ENCODE measurements around the gene PLCB3. TPM values are rescaled to one million over a fixed set of nuclear protein-coding genes. Genes with fewer than 3 reads are reported as not detected.

PLCB3 gene
- polyA plus RNA-seq, 1 donor from 2014 or later: 2.1 TPM

DNA sequence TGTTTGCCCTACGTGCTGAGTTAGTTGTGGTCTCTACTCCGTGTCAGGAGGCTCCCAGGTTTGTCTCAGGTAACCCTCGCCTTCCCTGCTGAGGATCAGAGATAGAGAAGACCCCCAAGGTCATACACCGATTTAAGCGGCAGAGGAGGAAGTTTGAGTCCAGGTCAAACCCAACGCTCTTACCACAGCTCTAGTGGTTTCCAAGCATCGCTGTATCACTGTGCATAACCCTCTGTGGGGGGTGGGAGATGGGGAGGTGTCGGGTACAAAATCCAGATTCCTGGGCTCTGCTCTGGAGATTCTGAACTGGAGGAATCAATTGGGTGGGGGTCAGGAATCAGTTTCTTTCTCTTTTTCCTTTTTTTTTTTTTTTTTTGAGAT is 20.4 kb upstream of the PLCB3 start:
- Histone ChIP-seq H3K9me2 (ENCODE audit: insufficient read depth, low read length) (no peaks in the 10 kb centered on the region), H3K9me3 (ENCODE audit: low read length) (no peaks in the 10 kb centered on the region), H3K36me3 (ENCODE audit: insufficient read depth, low read length) (no peaks in the 10 kb centered on the region), H3F3A (ENCODE audit: insufficient read depth, low read length, poor library complexity, severe bottlenecking) (no peaks in the 10 kb centered on the region), H3K27me3 (ENCODE audit: insufficient read depth, low read depth, low read length) (peaks cover 8% of the 10 kb centered on the region), H3K27ac (ENCODE audit: low read length) (peak overlapping the region; percentile 88), H3K79me2 (replicated peaks; ENCODE audit: insufficient read depth, low read length) (peaks cover 4% of the 10 kb centered on the region), H2AFZ (ENCODE audit: low read depth, low read length) (peak overlapping the region; percentile 72), H4K20me1 (ENCODE audit: insufficient read depth) (no peaks in the 10 kb centered on the region), H3K4me3 (ENCODE audit: low read length) (peak overlapping the region; percentile 94), H3K4me2 (ENCODE audit: low read length) (peak overlapping the region; percentile 54), H3K9ac (ENCODE audit: low read length) (peak overlapping the region; percentile 88)
- TF ChIP-seq RAD21 (conservative IDR thresholded peaks at IDR 0.05): no peak
- TF ChIP-seq TAF1 (IDR thresholded peaks at IDR 0.05; ENCODE audit: low read depth): no peak
- TF ChIP-seq, protein P1, sequence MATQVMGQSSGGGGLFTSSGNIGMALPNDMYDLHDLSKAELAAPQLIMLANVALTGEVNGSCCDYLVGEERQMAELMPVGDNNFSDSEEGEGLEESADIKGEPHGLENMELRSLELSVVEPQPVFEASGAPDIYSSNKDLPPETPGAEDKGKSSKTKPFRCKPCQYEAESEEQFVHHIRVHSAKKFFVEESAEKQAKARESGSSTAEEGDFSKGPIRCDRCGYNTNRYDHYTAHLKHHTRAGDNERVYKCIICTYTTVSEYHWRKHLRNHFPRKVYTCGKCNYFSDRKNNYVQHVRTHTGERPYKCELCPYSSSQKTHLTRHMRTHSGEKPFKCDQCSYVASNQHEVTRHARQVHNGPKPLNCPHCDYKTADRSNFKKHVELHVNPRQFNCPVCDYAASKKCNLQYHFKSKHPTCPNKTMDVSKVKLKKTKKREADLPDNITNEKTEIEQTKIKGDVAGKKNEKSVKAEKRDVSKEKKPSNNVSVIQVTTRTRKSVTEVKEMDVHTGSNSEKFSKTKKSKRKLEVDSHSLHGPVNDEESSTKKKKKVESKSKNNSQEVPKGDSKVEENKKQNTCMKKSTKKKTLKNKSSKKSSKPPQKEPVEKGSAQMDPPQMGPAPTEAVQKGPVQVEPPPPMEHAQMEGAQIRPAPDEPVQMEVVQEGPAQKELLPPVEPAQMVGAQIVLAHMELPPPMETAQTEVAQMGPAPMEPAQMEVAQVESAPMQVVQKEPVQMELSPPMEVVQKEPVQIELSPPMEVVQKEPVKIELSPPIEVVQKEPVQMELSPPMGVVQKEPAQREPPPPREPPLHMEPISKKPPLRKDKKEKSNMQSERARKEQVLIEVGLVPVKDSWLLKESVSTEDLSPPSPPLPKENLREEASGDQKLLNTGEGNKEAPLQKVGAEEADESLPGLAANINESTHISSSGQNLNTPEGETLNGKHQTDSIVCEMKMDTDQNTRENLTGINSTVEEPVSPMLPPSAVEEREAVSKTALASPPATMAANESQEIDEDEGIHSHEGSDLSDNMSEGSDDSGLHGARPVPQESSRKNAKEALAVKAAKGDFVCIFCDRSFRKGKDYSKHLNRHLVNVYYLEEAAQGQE (IDR thresholded peaks at IDR 0.05; ENCODE audit: borderline replicate concordance): no peak
- TF ChIP-seq SMC3 (conservative IDR thresholded peaks at IDR 0.05; ENCODE audit: poor library complexity): no peak
- no peak for TF ChIP-seq EZH2 (IDR thresholded peaks at IDR 0.05; ENCODE audit: borderline replicate concordance, insufficient read depth, low read length, poor library complexity, severe bottlenecking)
- no peak for TF ChIP-seq MXI1 (conservative IDR thresholded peaks at IDR 0.05; ENCODE audit: poor library complexity, severe bottlenecking)
- TF ChIP-seq EP300 (conservative IDR thresholded peaks at IDR 0.05; ENCODE audit: poor library complexity, severe bottlenecking): no peak
- TF ChIP-seq POLR2AphosphoS5 (IDR thresholded peaks at IDR 0.05): no peak
- TF ChIP-seq, protein P2, sequence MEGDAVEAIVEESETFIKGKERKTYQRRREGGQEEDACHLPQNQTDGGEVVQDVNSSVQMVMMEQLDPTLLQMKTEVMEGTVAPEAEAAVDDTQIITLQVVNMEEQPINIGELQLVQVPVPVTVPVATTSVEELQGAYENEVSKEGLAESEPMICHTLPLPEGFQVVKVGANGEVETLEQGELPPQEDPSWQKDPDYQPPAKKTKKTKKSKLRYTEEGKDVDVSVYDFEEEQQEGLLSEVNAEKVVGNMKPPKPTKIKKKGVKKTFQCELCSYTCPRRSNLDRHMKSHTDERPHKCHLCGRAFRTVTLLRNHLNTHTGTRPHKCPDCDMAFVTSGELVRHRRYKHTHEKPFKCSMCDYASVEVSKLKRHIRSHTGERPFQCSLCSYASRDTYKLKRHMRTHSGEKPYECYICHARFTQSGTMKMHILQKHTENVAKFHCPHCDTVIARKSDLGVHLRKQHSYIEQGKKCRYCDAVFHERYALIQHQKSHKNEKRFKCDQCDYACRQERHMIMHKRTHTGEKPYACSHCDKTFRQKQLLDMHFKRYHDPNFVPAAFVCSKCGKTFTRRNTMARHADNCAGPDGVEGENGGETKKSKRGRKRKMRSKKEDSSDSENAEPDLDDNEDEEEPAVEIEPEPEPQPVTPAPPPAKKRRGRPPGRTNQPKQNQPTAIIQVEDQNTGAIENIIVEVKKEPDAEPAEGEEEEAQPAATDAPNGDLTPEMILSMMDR (IDR thresholded peaks at IDR 0.05; ENCODE audit: poor library complexity, severe bottlenecking): no peak

DNA sequence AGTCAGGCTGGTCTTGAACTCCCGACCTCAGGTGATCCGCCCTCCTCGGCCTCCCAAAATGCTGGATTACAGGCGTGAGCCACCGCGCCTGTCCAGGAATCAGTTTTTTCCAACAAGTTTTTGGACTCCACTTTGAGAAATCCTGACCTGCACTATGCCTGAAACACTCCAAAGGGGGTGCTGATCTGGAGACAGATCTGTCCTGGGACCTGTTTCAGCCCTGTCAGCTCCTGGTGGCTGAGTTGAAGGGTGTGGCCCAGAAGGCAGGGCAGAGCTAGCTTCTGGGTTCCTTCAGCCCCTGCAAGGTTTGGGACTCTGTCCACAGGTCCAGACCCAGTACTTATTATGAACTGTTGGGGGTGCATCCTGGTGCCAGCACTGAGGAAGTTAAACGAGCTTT is 19.8 kb upstream of the PLCB3 start:
- H4K20me1 ChIP-seq (ENCODE audit: insufficient read depth): no peaks in the 10 kb centered on the region
- H2AFZ ChIP-seq (ENCODE audit: low read depth, low read length): no peak overlapping the region
- peaks cover 4% of the 10 kb centered on the region for H3K79me2 ChIP-seq (replicated peaks; ENCODE audit: insufficient read depth, low read length)
- H3K9me2 ChIP-seq (ENCODE audit: insufficient read depth, low read length): no peaks in the 10 kb centered on the region
- no peak for TF ChIP-seq EP300 (conservative IDR thresholded peaks at IDR 0.05; ENCODE audit: poor library complexity, severe bottlenecking)
- TF ChIP-seq EZH2 (IDR thresholded peaks at IDR 0.05; ENCODE audit: borderline replicate concordance, insufficient read depth, low read length, poor library complexity, severe bottlenecking): no peak
- no peak for TF ChIP-seq SMC3 (conservative IDR thresholded peaks at IDR 0.05; ENCODE audit: poor library complexity)
- TF ChIP-seq, protein P1 (IDR thresholded peaks at IDR 0.05; ENCODE audit: borderline replicate concordance): no peak
- no peak for TF ChIP-seq RAD21 (conservative IDR thresholded peaks at IDR 0.05)
- TF ChIP-seq, protein P2 (IDR thresholded peaks at IDR 0.05; ENCODE audit: poor library complexity, severe bottlenecking): no peak
- no peak for TF ChIP-seq TAF1 (IDR thresholded peaks at IDR 0.05; ENCODE audit: low read depth)
- no peak for TF ChIP-seq MXI1 (conservative IDR thresholded peaks at IDR 0.05; ENCODE audit: poor library complexity, severe bottlenecking)
- TF ChIP-seq POLR2AphosphoS5 (IDR thresholded peaks at IDR 0.05): no peak
- H3K9me3 ChIP-seq (ENCODE audit: low read length): no peaks in the 10 kb centered on the region
- H3K4me3 ChIP-seq (ENCODE audit: low read length): peak overlapping the region; percentile 94
- H3K36me3 ChIP-seq (ENCODE audit: insufficient read depth, low read length): no peaks in the 10 kb centered on the region
- H3K27me3 ChIP-seq (ENCODE audit: insufficient read depth, low read depth, low read length): peaks cover 8% of the 10 kb centered on the region
- no peaks in the 10 kb centered on the region for H3F3A ChIP-seq (ENCODE audit: insufficient read depth, low read length, poor library complexity, severe bottlenecking)
- no peak overlapping the region for H3K9ac ChIP-seq (ENCODE audit: low read length)
- no peak overlapping the region for H3K27ac ChIP-seq (ENCODE audit: low read length)
- H3K4me2 ChIP-seq (ENCODE audit: low read length): no peak overlapping the region
